CD4-positive, alpha-beta memory T cell (primary cell): Measurements from ENCODE around the gene VPS72. TPM values are rescaled to one million over a fixed set of nuclear protein-coding genes. Genes with fewer than 3 reads are reported as not detected.
"Not testable (repeated sequence)": the region's sequence is repeated elsewhere in the genome, so short reads cannot be mapped to it uniquely, and the experiment has no call there.

Experiments used
- CTCF ChIA-PET: fragments of 350-600 bp; sonication (Branson Sonifier 250); formaldehyde crosslinking; loops from one replicate; lab custom pipeline; 2021; ENCODE audit warnings: inconsistent platforms; ENCODE audit not compliant: partially characterized antibody; lab: Charles Lee
- POLR2A ChIA-PET: fragments of 350-600 bp; sonication (Branson Sonifier 250); formaldehyde crosslinking; loops from one replicate; lab custom pipeline; 2021; ENCODE audit not compliant: partially characterized antibody; lab: Charles Lee
- DNase-seq, 5 donors: peaks; one replicate each; pipeline versions ENCODE4 v3.0.0 to v3.0.0-alpha.2; 2020 to 2022; ENCODE audit warnings: mixed read lengths in 1 of 5
- H3K27ac ChIP-seq: one replicate; pipeline ENCODE4 v1.7.0; 2013; ENCODE audit warnings: low read depth, low read length
- H3K27me3 ChIP-seq: 2 replicates; pipeline ENCODE4 v1.7.0; 2013; ENCODE audit warnings: mild to moderate bottlenecking, low read length, moderate library complexity; ENCODE audit not compliant: insufficient read depth
- H3K36me3 ChIP-seq: 2 replicates; pipeline ENCODE4 v1.7.0; 2013; ENCODE audit warnings: mild to moderate bottlenecking, low read length, moderate library complexity; ENCODE audit not compliant: insufficient read depth
- H3K4me1 ChIP-seq: 2 replicates; pipeline ENCODE4 v1.7.0; 2013; ENCODE audit warnings: mild to moderate bottlenecking, low read length, moderate library complexity; ENCODE audit not compliant: insufficient read depth
- H3K4me3 ChIP-seq, 2 donors: one replicate each; pipeline ENCODE4 v1.7.0; 2013; ENCODE audit warnings: low read length in 2 of 2, mild to moderate bottlenecking in 1 of 2
- H3K9me3 ChIP-seq, 2 donors: one replicate each; pipeline ENCODE4 v1.7.0; 2013; ENCODE audit warnings: low read length in 2 of 2, control low read depth in 1 of 2; ENCODE audit not compliant: control insufficient read depth in 1 of 2
- H3K27ac Mint-ChIP-seq, 7 donors: one replicate each; pipeline ENCODE4 v1.8.0; 2020 to 2021; ENCODE audit warnings: mixed read lengths in 7 of 7, mild to moderate bottlenecking in 6 of 7, inconsistent platforms in 3 of 7, moderate library complexity in 3 of 7
- H3K27me3 Mint-ChIP-seq, 2 donors: one replicate each; pipeline ENCODE4 v1.8.0; 2020 to 2021; ENCODE audit warnings: mixed read lengths in 2 of 2
- H3K36me3 Mint-ChIP-seq, 2 donors: one replicate each; pipeline ENCODE4 v1.8.0; 2020 to 2021; ENCODE audit warnings: mixed read lengths in 2 of 2, inconsistent platforms in 1 of 2, mild to moderate bottlenecking in 1 of 2
- H3K4me1 Mint-ChIP-seq, 4 donors: one replicate each; pipeline ENCODE4 v1.8.0; 2020 to 2021; ENCODE audit warnings: mixed read lengths in 4 of 4, mild to moderate bottlenecking in 1 of 4
- H3K4me3 Mint-ChIP-seq, 8 donors: one replicate each; pipeline ENCODE4 v1.8.0; 2020 to 2021; ENCODE audit warnings: mixed read lengths in 8 of 8, mild to moderate bottlenecking in 7 of 8, moderate library complexity in 6 of 8, inconsistent platforms in 3 of 8
- H3K9me3 Mint-ChIP-seq, 8 donors: one replicate each; pipeline ENCODE4 v1.8.0; 2020 to 2021; ENCODE audit warnings: mixed read lengths in 8 of 8, mild to moderate bottlenecking in 5 of 8, inconsistent platforms in 3 of 8, moderate library complexity in 1 of 8
- intact Hi-C: fragments of 100-400 bp; cut with micrococcal nuclease; formaldehyde crosslinking; loops from one replicate; pipeline ENCODE4 v1.15.1; 2023
- polyA plus RNA-seq, 2 donors: library from polyadenylated mRNA; unstranded; fragments of 300-500 nt; fragmentation: Illumina TruSeq; gene quantifications; one replicate each; pipeline ENCODE4 v1.2.3, GENCODE V29; 2021
- total RNA-seq, 2 experiments: library from RNA; stranded (reverse); gene quantifications; one replicate each; pipeline ENCODE4 v1.2.3, GENCODE V29; 2021

VPS72 gene
- total and polyA plus RNA-seq, 4 experiments from 2014 or later = 68.1 to 102 (median 74.5) TPM

DNA sequence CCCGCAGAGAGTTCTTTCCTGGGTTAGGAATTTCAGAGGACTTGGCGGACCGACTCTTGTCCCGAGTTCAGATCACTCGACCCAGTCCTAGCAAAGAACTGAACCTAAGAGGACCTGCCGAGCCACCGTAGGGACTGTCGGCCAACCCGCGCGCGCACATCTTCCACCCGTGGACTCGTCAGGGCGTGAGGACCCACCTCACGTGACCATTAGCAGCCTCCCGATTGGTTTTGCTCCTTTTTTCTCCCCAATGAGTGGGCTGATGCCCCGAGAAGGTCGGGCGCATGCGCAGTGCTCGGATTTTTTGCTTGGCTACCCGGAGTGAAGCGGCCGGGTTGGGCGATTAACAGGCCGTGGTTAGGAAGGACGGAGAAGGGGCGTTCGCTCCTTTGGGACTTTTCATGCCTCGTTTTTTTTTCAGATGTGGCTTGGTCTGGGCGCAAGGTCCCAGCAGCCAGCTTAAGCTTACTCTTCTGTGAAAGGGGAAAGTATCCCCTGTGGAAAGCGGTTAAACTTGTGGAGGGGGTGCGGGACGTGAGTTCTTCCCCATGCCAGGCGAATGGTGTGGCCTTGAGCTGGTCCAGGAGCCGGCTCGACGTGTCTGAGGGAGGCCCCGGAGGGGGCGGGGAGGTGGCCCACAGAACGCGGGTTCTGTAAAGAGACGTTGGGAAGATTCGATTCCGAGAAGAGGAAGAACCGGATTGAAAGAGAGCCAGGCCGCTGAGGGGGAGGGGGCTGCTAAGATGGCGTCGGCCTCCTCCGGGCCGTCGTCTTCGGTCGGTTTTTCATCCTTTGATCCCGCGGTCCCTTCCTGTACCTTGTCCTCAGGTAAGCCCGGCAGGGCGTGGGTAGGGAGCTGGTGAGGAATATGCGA is 8.5 kb upstream of the VPS72 start, which contains the start of gene PIP5K1A:
Gene PIP5K1A (plus strand): TSS at position 299 of the 874 bp plus-strand sequence. CDS start 445 bp downstream, at position 744.
- Mint-ChIP-seq H3K27me3 (peaks cover 0 to 2% of the 10 kb centered on the region in 2 donors), H3K9me3 (peaks cover 0 to 3% (median 0%) of the 10 kb centered on the region in 8 donors), H3K27ac (peak within 1 kb of the TSS; percentile 93 to 100 (median 97)), H3K36me3 (peaks cover 3 to 20% of the 10 kb centered on the region in 2 donors), H3K4me1 (peaks cover 29 to 53% (median 41%) of the 10 kb centered on the region in 4 donors), H3K4me3 (peak within 1 kb of the TSS; percentile 96 to 100 (median 98))
- Histone ChIP-seq H3K4me1 (peaks cover 34% of the 10 kb centered on the region), H3K27ac (peak within 1 kb of the TSS; percentile 79), H3K4me3 (peak within 1 kb of the TSS; percentile 89 to 99), H3K9me3 (no peaks in the 10 kb centered on the region), H3K36me3 (peaks cover 5% of the 10 kb centered on the region), H3K27me3 (no peaks in the 10 kb centered on the region)
- ChIA-PET POLR2A (interaction anchor here (0.6 to 4.5 kb wide), 12 partner anchors 9 to 834 kb away, joined by 3 to 25 read pairs (median 3); partner anchors contain the start of genes LYSMD1, MINDY1, PSMD4 and RPRD2), CTCF (interaction anchor here (1.2 to 1.7 kb wide), 2 partner anchors 53 to 142 kb away, joined by 3 to 4 read pairs; no protein-coding TSS in a partner anchor)
- peak; percentile 96 to 99 (median 98) for DNase-seq
- intact Hi-C loops = loop anchor here (1.0 to 10.0 kb wide), 5 partner anchors 8 to 196 kb away; partner anchors contain the start of genes PSMB4, RFX5, SCNM1 and VPS72

DNA sequence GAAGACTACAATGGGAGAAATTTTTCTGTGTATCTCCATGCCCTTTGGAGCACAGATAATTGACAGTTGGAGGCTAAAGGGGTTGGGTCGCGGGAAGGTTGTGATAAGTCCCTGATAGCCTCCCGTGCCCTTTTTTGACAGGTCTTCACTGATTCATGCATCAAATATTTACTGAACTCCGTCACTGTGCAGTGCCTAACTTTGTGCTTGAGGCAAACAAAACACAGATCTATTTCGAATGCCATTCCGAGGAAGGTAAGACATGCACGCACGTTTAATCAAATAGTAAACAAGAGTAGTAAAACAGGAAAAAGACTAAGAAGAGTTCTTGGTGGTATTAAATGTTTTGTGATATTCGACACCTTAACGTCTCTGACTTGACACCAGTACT is 7.9 kb upstream of the VPS72 start:
- H3K4me3 ChIP-seq = peak overlapping the region; percentile 89 to 99
- peak overlapping the region; percentile 79 for H3K27ac ChIP-seq
- Mint-ChIP-seq H3K4me1 (peaks cover 28 to 53% (median 40%) of the 10 kb centered on the region in 4 donors), H3K4me3 (peak overlapping the region; percentile 96 to 100 (median 98)), H3K27ac (peak overlapping the region; percentile 93 to 100 (median 97)), H3K27me3 (peaks cover 0 to 2% of the 10 kb centered on the region in 2 donors), H3K9me3 (peaks cover 0 to 3% (median 0%) of the 10 kb centered on the region in 8 donors), H3K36me3 (peaks cover 3 to 18% of the 10 kb centered on the region in 2 donors)
- intact Hi-C loops = loop anchor here (1.0 to 10.0 kb wide), 5 partner anchors 8 to 197 kb away; partner anchors contain the start of genes PSMB4, RFX5, SCNM1 and VPS72
- ChIA-PET POLR2A (interaction anchor here (0.6 to 4.5 kb wide), 4 partner anchors 8 to 191 kb away, joined by 3 to 25 read pairs (median 3); partner anchors contain the start of genes MINDY1 and VPS72), CTCF (interaction anchor here (1.8 to 3.8 kb wide), 2 partner anchors 54 to 142 kb away, joined by 12 to 17 read pairs; no protein-coding TSS in a partner anchor)
- peak in 1 of 5 donors; percentile 2 for DNase-seq
- no peaks in the 10 kb centered on the region for H3K9me3 ChIP-seq
- no peaks in the 10 kb centered on the region for H3K27me3 ChIP-seq
- H3K4me1 ChIP-seq = peaks cover 34% of the 10 kb centered on the region
- H3K36me3 ChIP-seq = peaks cover 2% of the 10 kb centered on the region

- peak; percentile 59 to 74 (median 63) for DNase-seq
- Mint-ChIP-seq H3K27me3 (peaks cover 0 to 2% of the 10 kb centered on the region in 2 donors), H3K36me3 (peaks cover 3 to 11% of the 10 kb centered on the region in 2 donors), H3K27ac (peak overlapping the region in 2 of 7 donors; percentile 63 to 78), H3K4me3 (peak overlapping the region in 7 of 8 donors; percentile 26 to 67 (median 51)), H3K9me3 (peaks cover 0 to 3% (median 0%) of the 10 kb centered on the region in 8 donors), H3K4me1 (peaks cover 24 to 41% (median 33%) of the 10 kb centered on the region in 4 donors)
- intact Hi-C loops = loop anchor here (1.0 to 10.0 kb wide), 2 partner anchors 55 to 198 kb away; partner anchors contain the start of gene PSMB4
- H3K4me3 ChIP-seq = no peak overlapping the region
- peaks cover 27% of the 10 kb centered on the region for H3K4me1 ChIP-seq
- H3K27me3 ChIP-seq = no peaks in the 10 kb centered on the region
- ChIA-PET CTCF (interaction anchor here (0.7 to 3.8 kb wide), 10 partner anchors 35 to 728 kb away, joined by 3 to 20 read pairs (median 4); no protein-coding TSS in a partner anchor), POLR2A (interaction anchor here (0.6 kb wide), 1 partner anchor 165 kb away, joined by 3 read pairs; no protein-coding TSS in a partner anchor)
- H3K9me3 ChIP-seq = no peaks in the 10 kb centered on the region
- no peaks in the 10 kb centered on the region for H3K36me3 ChIP-seq
- H3K27ac ChIP-seq = no peak overlapping the region
Observed at GRCh38 chr1:151196292-151196800, 6.3 kb upstream of the VPS72 start.

DNA sequence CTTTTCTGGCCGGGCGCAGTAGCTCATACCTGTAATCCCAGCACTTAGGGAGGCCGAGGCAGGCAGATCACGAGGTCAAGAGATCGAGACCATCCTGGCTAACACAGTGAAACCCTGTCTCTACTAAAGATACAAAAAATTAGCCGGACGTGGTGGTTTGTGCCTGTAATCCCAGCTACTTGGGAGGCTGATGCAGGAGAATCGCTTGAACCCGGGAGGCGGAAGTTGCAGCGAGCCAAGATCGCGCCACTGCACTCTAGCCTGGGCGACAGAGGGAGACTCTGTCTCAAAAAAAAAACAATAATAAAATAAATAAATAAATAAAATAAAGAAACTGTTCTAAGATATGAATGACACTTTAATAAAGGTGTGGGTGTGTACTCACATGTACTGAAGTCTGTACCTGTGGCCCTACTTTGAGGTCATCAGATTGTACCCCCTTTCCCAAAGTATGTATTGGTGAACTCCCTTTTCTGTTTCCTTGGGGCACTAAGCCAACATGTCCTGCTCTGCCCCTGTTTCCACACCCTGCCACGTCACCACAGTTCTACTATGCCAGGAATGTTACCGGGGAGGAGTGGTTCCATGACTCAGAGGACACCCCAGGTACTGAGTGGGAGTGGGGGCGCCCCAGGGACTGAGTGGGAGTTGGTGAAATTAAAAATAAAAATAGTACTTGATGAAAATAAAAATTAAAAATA is 5.0 kb upstream of the VPS72 start:
- H3K27ac Mint-ChIP-seq, DNase-seq, H3K27me3 ChIP-seq, H3K27me3 Mint-ChIP-seq, H3K9me3 ChIP-seq, H3K4me3 ChIP-seq, H3K4me3 Mint-ChIP-seq, H3K27ac ChIP-seq, H3K36me3 ChIP-seq, H3K9me3 Mint-ChIP-seq: not testable (repeated sequence)
- ChIA-PET POLR2A (interaction anchor here (0.6 to 1.8 kb wide), 2 partner anchors 57 to 95 kb away, joined by 3 to 7 read pairs; no protein-coding TSS in a partner anchor), CTCF (interaction anchor here (0.8 to 3.8 kb wide), 7 partner anchors 17 to 145 kb away, joined by 3 to 20 read pairs (median 6); no protein-coding TSS in a partner anchor)
- Mint-ChIP-seq H3K4me1 (peaks cover 21 to 43% (median 35%) of the 10 kb centered on the region in 4 donors), H3K36me3 (peaks cover 1 to 12% of the 10 kb centered on the region in 2 donors)
- H3K4me1 ChIP-seq = peaks cover 25% of the 10 kb centered on the region
- intact Hi-C loops = loop anchor here (5.0 to 10.0 kb wide), 2 partner anchors 38 to 200 kb away; partner anchors contain the start of genes PSMB4 and TNFAIP8L2

- intact Hi-C loops = loop anchor here (5.0 to 10.0 kb wide), 2 partner anchors 37 to 201 kb away; partner anchors contain the start of genes PSMB4 and TNFAIP8L2
Observed at GRCh38 chr1:151193856-151194255, 3.9 kb upstream of the VPS72 start.

GRCh38 chr1:151193304-151193703 is 3.3 kb upstream of the VPS72 start:
- H3K36me3 ChIP-seq = no peaks in the 10 kb centered on the region
- H3K4me1 ChIP-seq = peaks cover 27% of the 10 kb centered on the region
- no peak for DNase-seq
- H3K36me3 Mint-ChIP-seq = peaks cover 0 to 8% of the 10 kb centered on the region in 2 donors
- H3K9me3 Mint-ChIP-seq = peaks cover 0 to 1% (median 0%) of the 10 kb centered on the region in 8 donors
- H3K4me3 ChIP-seq = no peak overlapping the region
- peaks cover 0 to 2% of the 10 kb centered on the region in 2 donors for H3K27me3 Mint-ChIP-seq
- peaks cover 19 to 43% (median 34%) of the 10 kb centered on the region in 4 donors for H3K4me1 Mint-ChIP-seq
- H3K27ac ChIP-seq = no peak overlapping the region
- H3K27me3 ChIP-seq = no peaks in the 10 kb centered on the region
- no peak overlapping the region for H3K4me3 Mint-ChIP-seq
- H3K9me3 ChIP-seq = no peaks in the 10 kb centered on the region
- POLR2A ChIA-PET = no interaction called here
- intact Hi-C loops = loop anchor here (5.0 to 10.0 kb wide), 2 partner anchors 36 to 201 kb away; partner anchors contain the start of genes PSMB4 and TNFAIP8L2
- CTCF ChIA-PET = interaction anchor here (1.1 to 1.8 kb wide), 3 partner anchors 59 to 88 kb away, joined by 3 to 11 read pairs (median 4); partner anchors contain the start of gene PSMD4
- H3K27ac Mint-ChIP-seq = no peak overlapping the region

More at GRCh38 chr1:151193856-151194255, 3.9 kb upstream of the VPS72 start:
- peaks cover 15 to 43% (median 32%) of the 10 kb centered on the region in 4 donors for H3K4me1 Mint-ChIP-seq
- Histone ChIP-seq H3K27ac (no peak overlapping the region), H3K36me3 (no peaks in the 10 kb centered on the region), H3K4me1 (peaks cover 22% of the 10 kb centered on the region), H3K4me3 (no peak overlapping the region), H3K27me3 (no peaks in the 10 kb centered on the region), H3K9me3 (no peaks in the 10 kb centered on the region)
- ChIA-PET POLR2A (no interaction called here), CTCF (interaction anchor here (1.0 to 1.8 kb wide), 2 partner anchors 27 to 58 kb away, joined by 4 to 11 read pairs; no protein-coding TSS in a partner anchor)
- peaks cover 0 to 2% of the 10 kb centered on the region in 2 donors for H3K27me3 Mint-ChIP-seq
- DNase-seq = no peak
- peak overlapping the region in 1 of 8 donors; percentile 40 for H3K4me3 Mint-ChIP-seq
- H3K9me3 Mint-ChIP-seq = peaks cover 0 to 3% (median 0%) of the 10 kb centered on the region in 8 donors
- H3K36me3 Mint-ChIP-seq = peaks cover 0 to 14% of the 10 kb centered on the region in 2 donors
- H3K27ac Mint-ChIP-seq = peak overlapping the region in 1 of 7 donors; percentile 2
